Measurements from ENCODE around the gene NELFE. TPM values are rescaled to one million over a fixed set of nuclear protein-coding genes. Genes with fewer than 3 reads are reported as not detected.

The NELFE gene
- total and polyA plus RNA-seq, 2 of the 13 experiments (the other 11 are each of a cell fraction or from before 2014, with no cell fraction given), result 51.3 to 69.8 TPM

- TF ChIP-seq TIGD3 (CRISPR knock-in tag; IDR thresholded peaks at IDR 0.05; ENCODE audit: borderline replicate concordance) (no peak), TMF1 (CRISPR knock-in tag; IDR thresholded peaks at IDR 0.05; ENCODE audit: low read depth) (no peak), ZNF512B (CRISPR knock-in tag; IDR thresholded peaks at IDR 0.05; ENCODE audit: borderline replicate concordance) (no peak), MEIS2 (CRISPR knock-in tag; IDR thresholded peaks at IDR 0.05) (no peak; the same call in 1 of the 2 replicates), MAFK (conservative IDR thresholded peaks at IDR 0.05 in 1 of 2, IDR thresholded peaks at IDR 0.05 in 1 of 2; ENCODE audit: low read length in 2 of 2) (no peak), ZSCAN12 (CRISPR knock-in tag; IDR thresholded peaks at IDR 0.05) (no peak), ZNF792 (CRISPR knock-in tag; IDR thresholded peaks at IDR 0.05) (no peak), TERF1 (CRISPR knock-in tag; IDR thresholded peaks at IDR 0.05) (no peak), SMAD3 (CRISPR knock-in tag; IDR thresholded peaks at IDR 0.05) (peak; percentile 17; the same call in 1 of the 2 replicates), HNF4G (IDR thresholded peaks at IDR 0.05; ENCODE audit: borderline replicate concordance, low read depth, low read length) (peak; percentile 40; the same call in 1 of the 2 replicates), HNF4G (CRISPR knock-in tag; IDR thresholded peaks at IDR 0.05; ENCODE audit: borderline replicate concordance, low read depth) (peak; percentile 67), NFRKB (IDR thresholded peaks at IDR 0.05) (no peak), MTA3 (CRISPR knock-in tag; IDR thresholded peaks at IDR 0.05) (no peak), ZNF547 (CRISPR knock-in tag; IDR thresholded peaks at IDR 0.05) (0 out of 2 replicates have a peak, but pooled peaks have one; percentile 46), ZC3H13 (CRISPR knock-in tag; IDR thresholded peaks at IDR 0.05) (no peak), DR1 (CRISPR knock-in tag; IDR thresholded peaks at IDR 0.05) (no peak), SNAI1 (CRISPR knock-in tag; IDR thresholded peaks at IDR 0.05; ENCODE audit: borderline replicate concordance) (no peak), EED (CRISPR knock-in tag; IDR thresholded peaks at IDR 0.05) (no peak), CREM (IDR thresholded peaks at IDR 0.05) (0 out of 2 replicates have a peak, but pooled peaks have one; percentile 19), CREM (CRISPR knock-in tag; IDR thresholded peaks at IDR 0.05) (no peak)
- TF ChIP-seq, protein P1, sequence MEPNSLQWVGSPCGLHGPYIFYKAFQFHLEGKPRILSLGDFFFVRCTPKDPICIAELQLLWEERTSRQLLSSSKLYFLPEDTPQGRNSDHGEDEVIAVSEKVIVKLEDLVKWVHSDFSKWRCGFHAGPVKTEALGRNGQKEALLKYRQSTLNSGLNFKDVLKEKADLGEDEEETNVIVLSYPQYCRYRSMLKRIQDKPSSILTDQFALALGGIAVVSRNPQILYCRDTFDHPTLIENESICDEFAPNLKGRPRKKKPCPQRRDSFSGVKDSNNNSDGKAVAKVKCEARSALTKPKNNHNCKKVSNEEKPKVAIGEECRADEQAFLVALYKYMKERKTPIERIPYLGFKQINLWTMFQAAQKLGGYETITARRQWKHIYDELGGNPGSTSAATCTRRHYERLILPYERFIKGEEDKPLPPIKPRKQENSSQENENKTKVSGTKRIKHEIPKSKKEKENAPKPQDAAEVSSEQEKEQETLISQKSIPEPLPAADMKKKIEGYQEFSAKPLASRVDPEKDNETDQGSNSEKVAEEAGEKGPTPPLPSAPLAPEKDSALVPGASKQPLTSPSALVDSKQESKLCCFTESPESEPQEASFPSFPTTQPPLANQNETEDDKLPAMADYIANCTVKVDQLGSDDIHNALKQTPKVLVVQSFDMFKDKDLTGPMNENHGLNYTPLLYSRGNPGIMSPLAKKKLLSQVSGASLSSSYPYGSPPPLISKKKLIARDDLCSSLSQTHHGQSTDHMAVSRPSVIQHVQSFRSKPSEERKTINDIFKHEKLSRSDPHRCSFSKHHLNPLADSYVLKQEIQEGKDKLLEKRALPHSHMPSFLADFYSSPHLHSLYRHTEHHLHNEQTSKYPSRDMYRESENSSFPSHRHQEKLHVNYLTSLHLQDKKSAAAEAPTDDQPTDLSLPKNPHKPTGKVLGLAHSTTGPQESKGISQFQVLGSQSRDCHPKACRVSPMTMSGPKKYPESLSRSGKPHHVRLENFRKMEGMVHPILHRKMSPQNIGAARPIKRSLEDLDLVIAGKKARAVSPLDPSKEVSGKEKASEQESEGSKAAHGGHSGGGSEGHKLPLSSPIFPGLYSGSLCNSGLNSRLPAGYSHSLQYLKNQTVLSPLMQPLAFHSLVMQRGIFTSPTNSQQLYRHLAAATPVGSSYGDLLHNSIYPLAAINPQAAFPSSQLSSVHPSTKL (CRISPR knock-in tag; IDR thresholded peaks at IDR 0.05), result peak; percentile 49
- TF ChIP-seq, protein P2, sequence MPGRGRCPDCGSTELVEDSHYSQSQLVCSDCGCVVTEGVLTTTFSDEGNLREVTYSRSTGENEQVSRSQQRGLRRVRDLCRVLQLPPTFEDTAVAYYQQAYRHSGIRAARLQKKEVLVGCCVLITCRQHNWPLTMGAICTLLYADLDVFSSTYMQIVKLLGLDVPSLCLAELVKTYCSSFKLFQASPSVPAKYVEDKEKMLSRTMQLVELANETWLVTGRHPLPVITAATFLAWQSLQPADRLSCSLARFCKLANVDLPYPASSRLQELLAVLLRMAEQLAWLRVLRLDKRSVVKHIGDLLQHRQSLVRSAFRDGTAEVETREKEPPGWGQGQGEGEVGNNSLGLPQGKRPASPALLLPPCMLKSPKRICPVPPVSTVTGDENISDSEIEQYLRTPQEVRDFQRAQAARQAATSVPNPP (CRISPR knock-in tag; IDR thresholded peaks at IDR 0.05), result no peak
Observed at GRCh38 chr6:31940256-31940664, 18.5 kb downstream of the NELFE start (continued).
